ENCODE measurements around the gene NLRP6.
A peak's percentile ranks its signal among the peaks of the same experiment; 100 is the strongest.

Gene NLRP6

DNA sequence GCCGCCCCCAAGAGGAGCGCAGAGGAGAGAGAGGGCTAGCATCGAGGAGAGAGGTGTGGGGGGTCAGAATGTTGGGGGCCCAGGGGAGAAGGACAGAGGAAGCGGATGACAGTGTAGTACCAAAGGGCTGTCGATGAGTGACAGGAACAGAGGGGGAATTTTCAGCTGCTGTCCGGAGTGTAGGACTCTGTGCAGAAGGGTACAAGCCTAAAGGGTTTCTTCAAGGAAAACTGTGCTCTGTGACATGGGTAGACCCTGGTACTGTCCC lies 5.3 kb upstream of the NLRP6 start:
- Histone ChIP-seq H3K9me3 (replicated peaks; ENCODE audit: low read length) (no peaks in the 10 kb centered on the region), H3K27me3 (ENCODE audit: control insufficient read depth, insufficient read depth, low read length) (peaks cover 60% of the 10 kb centered on the region), H3K4me3 (ENCODE audit: low read length) (no peak overlapping the region), H3K36me3 (ENCODE audit: insufficient read depth, low read length) (no peaks in the 10 kb centered on the region), H3K9ac (ENCODE audit: low read depth, low read length) (no peak overlapping the region), H3K4me2 (ENCODE audit: low read length) (no peak overlapping the region), H3K4me1 (ENCODE audit: control insufficient read depth, insufficient read depth, low read length) (no peaks in the 10 kb centered on the region)

DNA sequence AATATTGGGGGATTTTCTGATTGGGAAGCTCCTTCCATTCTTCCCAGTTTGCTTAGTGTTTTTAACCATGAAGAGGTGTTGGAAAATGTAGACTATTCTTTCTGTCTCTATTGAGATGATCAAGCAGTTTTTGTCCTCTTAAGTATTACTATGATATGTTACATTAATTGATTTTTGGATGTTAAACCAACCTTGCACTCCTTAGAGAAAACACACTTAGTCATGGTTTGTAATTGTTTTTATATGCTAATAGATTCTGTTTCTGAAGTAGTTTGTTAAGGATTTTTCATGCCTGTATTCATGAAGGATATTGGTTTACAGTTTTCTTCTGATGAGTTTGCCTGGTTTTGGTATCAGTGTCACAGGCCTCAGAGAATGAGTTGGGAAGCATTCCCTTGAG lies 2.0 kb upstream of the NLRP6 start:
- peaks cover 76% of the 10 kb centered on the region for H3K27me3 ChIP-seq (ENCODE audit: control insufficient read depth, insufficient read depth, low read length)

DNA sequence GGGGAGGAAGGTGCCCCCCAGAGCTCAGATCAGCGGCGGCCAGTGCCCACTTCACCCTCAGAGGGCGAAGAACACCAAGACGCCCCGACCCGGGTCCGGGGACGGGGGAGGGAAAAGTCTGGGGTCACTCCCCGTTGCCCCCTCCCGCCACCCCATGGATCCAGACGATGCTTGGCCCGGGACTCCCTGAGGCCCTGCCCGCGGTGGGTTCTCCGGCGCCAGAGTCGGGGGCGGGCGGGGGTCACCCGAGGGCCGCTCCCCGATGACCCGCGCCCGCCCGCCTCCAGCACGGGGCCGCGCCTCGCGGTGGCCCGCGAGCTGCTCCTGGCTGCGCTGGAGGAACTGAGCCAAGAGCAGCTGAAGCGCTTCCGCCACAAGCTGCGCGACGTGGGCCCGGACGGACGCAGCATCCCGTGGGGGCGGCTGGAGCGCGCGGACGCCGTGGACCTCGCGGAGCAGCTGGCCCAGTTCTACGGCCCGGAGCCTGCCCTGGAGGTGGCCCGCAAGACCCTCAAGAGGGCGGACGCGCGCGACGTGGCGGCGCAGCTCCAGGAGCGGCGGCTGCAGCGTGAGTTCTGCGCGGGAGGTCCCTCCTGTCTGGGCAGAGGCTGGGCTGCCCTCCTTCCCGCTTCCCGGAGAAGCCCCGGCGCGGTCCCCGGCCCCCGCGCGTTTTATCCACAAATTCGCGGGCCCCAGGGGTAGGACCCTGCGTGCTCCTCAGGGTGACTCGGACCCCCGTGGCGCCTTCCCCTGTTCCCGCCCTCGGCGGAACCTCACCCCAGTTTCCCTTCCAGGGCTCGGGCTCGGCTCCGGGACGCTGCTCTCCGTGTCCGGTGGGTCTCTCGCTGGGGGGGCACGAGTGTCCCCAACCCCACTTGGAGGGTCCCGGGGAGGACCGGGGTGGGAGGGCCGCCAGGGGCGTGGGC lies 1.1 kb downstream of the NLRP6 start:
- H3K4me2 ChIP-seq (ENCODE audit: low read length), result no peak overlapping the region
- no peaks in the 10 kb centered on the region for H3K4me1 ChIP-seq (ENCODE audit: control insufficient read depth, insufficient read depth, low read length)
- H3K4me3 ChIP-seq (ENCODE audit: low read length), result no peak overlapping the region
- peaks cover 80% of the 10 kb centered on the region for H3K27me3 ChIP-seq (ENCODE audit: control insufficient read depth, insufficient read depth, low read length)
- H3K9ac ChIP-seq (ENCODE audit: low read depth, low read length), result no peak overlapping the region
- no peaks in the 10 kb centered on the region for H3K9me3 ChIP-seq (replicated peaks; ENCODE audit: low read length)
- H3K36me3 ChIP-seq (ENCODE audit: insufficient read depth, low read length), result no peaks in the 10 kb centered on the region

More for the DNA sequence above, 2.0 kb upstream of the NLRP6 start:
- no peak overlapping the region for H3K4me2 ChIP-seq (ENCODE audit: low read length)
- no peaks in the 10 kb centered on the region for H3K4me1 ChIP-seq (ENCODE audit: control insufficient read depth, insufficient read depth, low read length)
- no peak overlapping the region for H3K4me3 ChIP-seq (ENCODE audit: low read length)
- H3K9ac ChIP-seq (ENCODE audit: low read depth, low read length), result no peak overlapping the region
- no peaks in the 10 kb centered on the region for H3K9me3 ChIP-seq (replicated peaks; ENCODE audit: low read length)
- H3K36me3 ChIP-seq (ENCODE audit: insufficient read depth, low read length), result no peaks in the 10 kb centered on the region

DNA sequence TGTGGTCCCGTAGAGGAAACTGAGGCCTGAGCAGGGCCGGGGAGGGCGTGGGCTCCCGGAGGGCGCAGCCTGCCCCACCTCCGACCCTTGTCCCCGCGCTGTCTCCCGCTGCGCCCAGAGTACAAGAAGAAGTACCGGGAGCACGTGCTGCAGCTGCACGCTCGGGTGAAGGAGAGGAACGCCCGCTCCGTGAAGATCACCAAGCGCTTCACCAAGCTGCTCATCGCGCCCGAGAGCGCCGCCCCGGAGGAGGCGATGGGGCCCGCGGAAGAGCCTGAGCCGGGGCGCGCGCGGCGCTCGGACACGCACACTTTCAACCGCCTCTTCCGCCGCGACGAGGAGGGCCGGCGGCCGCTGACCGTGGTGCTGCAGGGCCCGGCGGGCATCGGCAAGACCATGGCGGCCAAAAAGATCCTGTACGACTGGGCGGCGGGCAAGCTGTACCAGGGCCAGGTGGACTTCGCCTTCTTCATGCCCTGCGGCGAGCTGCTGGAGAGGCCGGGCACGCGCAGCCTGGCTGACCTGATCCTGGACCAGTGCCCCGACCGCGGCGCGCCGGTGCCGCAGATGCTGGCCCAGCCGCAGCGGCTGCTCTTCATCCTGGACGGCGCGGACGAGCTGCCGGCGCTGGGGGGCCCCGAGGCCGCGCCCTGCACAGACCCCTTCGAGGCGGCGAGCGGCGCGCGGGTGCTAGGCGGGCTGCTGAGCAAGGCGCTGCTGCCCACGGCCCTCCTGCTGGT lies 1.9 kb downstream of the NLRP6 start:
- no peaks in the 10 kb centered on the region for H3K36me3 ChIP-seq (ENCODE audit: insufficient read depth, low read length)
- H3K4me3 ChIP-seq (ENCODE audit: low read length), result no peak overlapping the region
- no peaks in the 10 kb centered on the region for H3K9me3 ChIP-seq (replicated peaks; ENCODE audit: low read length)
- peak overlapping the region; percentile 52 for H3K4me2 ChIP-seq (ENCODE audit: low read length)
- no peak overlapping the region for H3K9ac ChIP-seq (ENCODE audit: low read depth, low read length)
- no peaks in the 10 kb centered on the region for H3K4me1 ChIP-seq (ENCODE audit: control insufficient read depth, insufficient read depth, low read length)
- peaks cover 73% of the 10 kb centered on the region for H3K27me3 ChIP-seq (ENCODE audit: control insufficient read depth, insufficient read depth, low read length)

DNA sequence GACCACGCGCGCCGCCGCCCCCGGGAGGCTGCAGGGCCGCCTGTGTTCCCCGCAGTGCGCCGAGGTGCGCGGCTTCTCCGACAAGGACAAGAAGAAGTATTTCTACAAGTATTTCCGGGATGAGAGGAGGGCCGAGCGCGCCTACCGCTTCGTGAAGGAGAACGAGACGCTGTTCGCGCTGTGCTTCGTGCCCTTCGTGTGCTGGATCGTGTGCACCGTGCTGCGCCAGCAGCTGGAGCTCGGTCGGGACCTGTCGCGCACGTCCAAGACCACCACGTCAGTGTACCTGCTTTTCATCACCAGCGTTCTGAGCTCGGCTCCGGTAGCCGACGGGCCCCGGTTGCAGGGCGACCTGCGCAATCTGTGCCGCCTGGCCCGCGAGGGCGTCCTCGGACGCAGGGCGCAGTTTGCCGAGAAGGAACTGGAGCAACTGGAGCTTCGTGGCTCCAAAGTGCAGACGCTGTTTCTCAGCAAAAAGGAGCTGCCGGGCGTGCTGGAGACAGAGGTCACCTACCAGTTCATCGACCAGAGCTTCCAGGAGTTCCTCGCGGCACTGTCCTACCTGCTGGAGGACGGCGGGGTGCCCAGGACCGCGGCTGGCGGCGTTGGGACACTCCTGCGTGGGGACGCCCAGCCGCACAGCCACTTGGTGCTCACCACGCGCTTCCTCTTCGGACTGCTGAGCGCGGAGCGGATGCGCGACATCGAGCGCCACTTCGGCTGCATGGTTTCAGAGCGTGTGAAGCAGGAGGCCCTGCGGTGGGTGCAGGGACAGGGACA lies 2.7 kb downstream of the NLRP6 start:
- no peak overlapping the region for H3K9ac ChIP-seq (ENCODE audit: low read depth, low read length)
- H3K4me1 ChIP-seq (ENCODE audit: control insufficient read depth, insufficient read depth, low read length), result no peaks in the 10 kb centered on the region
- no peak overlapping the region for H3K4me3 ChIP-seq (ENCODE audit: low read length)
- H3K9me3 ChIP-seq (replicated peaks; ENCODE audit: low read length), result no peaks in the 10 kb centered on the region
- H3K4me2 ChIP-seq (ENCODE audit: low read length), result no peak overlapping the region
- H3K36me3 ChIP-seq (ENCODE audit: insufficient read depth, low read length), result no peaks in the 10 kb centered on the region
- H3K27me3 ChIP-seq (ENCODE audit: control insufficient read depth, insufficient read depth, low read length), result peaks cover 68% of the 10 kb centered on the region

DNA sequence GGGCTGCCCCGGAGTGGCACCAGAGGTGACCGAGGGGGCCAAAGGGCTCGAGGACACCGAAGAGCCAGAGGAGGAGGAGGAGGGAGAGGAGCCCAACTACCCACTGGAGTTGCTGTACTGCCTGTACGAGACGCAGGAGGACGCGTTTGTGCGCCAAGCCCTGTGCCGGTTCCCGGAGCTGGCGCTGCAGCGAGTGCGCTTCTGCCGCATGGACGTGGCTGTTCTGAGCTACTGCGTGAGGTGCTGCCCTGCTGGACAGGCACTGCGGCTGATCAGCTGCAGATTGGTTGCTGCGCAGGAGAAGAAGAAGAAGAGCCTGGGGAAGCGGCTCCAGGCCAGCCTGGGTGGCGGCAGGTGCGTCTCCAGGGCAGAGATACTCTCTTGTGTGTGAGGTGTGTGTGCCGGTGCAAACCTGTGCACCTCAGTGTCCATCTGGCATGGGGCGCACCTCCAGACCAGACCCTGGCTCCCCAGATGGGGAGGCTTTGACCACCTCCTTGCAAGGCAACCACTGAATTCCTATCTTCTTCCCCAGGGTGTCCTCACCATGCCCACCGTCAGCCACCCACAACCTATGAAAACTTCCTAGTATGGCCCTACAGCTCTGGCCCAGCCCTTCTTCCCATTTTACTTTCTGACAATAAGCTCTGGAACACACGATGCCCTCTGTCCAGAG lies 3.4 kb downstream of the NLRP6 start:
- no peak overlapping the region for H3K4me2 ChIP-seq (ENCODE audit: low read length)
- no peaks in the 10 kb centered on the region for H3K36me3 ChIP-seq (ENCODE audit: insufficient read depth, low read length)
- no peak overlapping the region for H3K4me3 ChIP-seq (ENCODE audit: low read length)
- no peaks in the 10 kb centered on the region for H3K9me3 ChIP-seq (replicated peaks; ENCODE audit: low read length)
- no peaks in the 10 kb centered on the region for H3K4me1 ChIP-seq (ENCODE audit: control insufficient read depth, insufficient read depth, low read length)
- H3K9ac ChIP-seq (ENCODE audit: low read depth, low read length), result no peak overlapping the region
- peaks cover 67% of the 10 kb centered on the region for H3K27me3 ChIP-seq (ENCODE audit: control insufficient read depth, insufficient read depth, low read length)

DNA sequence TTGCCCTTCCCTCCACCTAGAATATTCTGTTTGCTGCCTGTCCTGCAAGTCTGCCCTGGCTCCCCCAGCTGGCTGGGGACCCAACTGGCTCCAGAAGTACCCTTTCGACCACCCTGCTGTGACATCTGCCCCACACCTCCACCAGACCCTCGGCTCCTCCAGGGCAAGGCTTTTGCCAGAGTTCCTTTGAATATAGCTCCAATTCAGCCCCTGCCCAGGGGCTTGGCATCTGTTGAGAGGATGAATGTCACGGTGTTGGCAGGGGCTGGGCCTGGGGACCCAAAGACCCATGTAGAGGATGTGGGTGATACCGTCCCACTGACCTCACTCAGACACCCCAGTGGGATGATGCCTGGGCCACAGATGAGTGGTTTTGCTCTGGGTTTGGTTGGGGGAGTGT lies 4.0 kb downstream of the NLRP6 start:
- peaks cover 65% of the 10 kb centered on the region for H3K27me3 ChIP-seq (ENCODE audit: control insufficient read depth, insufficient read depth, low read length)
- H3K4me1 ChIP-seq (ENCODE audit: control insufficient read depth, insufficient read depth, low read length), result no peaks in the 10 kb centered on the region
- H3K9me3 ChIP-seq (replicated peaks; ENCODE audit: low read length), result no peaks in the 10 kb centered on the region
- no peak overlapping the region for H3K4me3 ChIP-seq (ENCODE audit: low read length)
- no peak overlapping the region for H3K9ac ChIP-seq (ENCODE audit: low read depth, low read length)
- no peak overlapping the region for H3K4me2 ChIP-seq (ENCODE audit: low read length)
- H3K36me3 ChIP-seq (ENCODE audit: insufficient read depth, low read length), result no peaks in the 10 kb centered on the region

DNA sequence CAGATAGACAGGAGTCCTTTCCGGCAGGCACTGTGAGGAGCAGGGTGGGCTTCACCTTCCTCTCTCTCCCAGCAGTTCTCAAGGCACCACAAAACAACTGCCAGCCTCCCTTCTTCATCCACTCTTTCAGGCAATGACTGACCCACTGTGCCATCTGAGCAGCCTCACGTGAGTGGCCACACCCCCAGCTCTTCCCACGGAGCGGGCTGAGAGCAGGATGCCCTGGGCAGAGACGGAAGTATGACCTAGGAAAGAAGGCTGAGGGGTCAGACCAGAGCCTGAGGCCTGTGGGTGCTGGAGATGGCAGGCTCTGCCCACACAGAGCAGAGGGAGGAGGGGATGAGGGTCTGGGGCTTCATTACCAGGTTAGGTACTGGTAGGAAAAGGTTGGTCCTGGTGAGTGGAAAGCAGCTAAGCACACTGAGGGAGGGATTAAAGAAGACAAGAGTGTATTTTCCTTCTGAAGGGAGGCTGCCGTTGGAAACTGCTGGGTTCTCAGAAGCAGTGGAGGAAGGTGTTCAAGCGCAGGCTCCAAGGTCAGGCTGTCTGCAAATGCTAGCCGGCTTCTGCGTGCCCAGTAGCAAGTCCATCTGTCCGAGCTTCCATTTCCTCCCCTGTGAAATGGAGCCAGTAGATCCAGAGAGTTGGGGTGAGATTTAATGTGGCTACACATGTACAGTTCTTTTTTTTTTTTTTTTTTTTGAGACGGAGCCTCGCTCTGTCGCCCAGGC lies 4.6 kb downstream of the NLRP6 start:
- Histone ChIP-seq H3K9me3 (replicated peaks; ENCODE audit: low read length) (no peaks in the 10 kb centered on the region), H3K4me1 (ENCODE audit: control insufficient read depth, insufficient read depth, low read length) (no peaks in the 10 kb centered on the region), H3K27me3 (ENCODE audit: control insufficient read depth, insufficient read depth, low read length) (peaks cover 67% of the 10 kb centered on the region), H3K4me2 (ENCODE audit: low read length) (no peak overlapping the region), H3K36me3 (ENCODE audit: insufficient read depth, low read length) (no peaks in the 10 kb centered on the region), H3K4me3 (ENCODE audit: low read length) (no peak overlapping the region), H3K9ac (ENCODE audit: low read depth, low read length) (no peak overlapping the region)

DNA sequence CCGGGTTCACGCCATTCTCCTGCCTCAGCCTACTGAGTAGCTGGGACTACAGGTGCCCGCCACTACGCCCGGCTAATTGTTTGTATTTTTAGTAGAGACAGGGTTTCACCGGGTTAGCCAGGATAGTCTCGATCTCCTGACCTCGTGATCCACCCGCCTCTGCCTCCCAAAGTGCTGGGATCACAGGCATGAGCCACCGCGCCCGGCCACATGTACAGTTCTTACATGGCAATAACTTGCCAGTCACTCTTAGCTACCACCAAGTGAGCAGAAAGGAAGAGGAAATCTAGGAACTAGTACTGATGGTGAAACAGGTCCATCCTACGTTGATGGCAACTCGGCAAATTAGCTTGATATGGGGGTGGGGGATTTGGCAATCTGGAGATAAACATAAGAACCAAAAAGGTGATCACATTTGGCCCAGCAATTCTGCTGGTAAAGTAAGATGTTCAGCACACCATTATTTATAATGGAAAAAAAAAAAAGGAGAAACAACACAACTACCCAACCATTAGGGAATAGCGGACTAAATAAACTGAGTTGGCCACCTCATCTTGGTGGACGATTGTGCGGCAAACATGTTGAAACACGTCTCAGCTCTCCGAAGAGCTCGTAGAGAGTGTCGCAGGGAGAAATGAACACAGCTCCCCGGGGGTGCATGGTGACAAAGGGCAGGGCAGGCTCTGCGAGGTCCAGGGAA lies 5.3 kb downstream of the NLRP6 start:
- Histone ChIP-seq H3K9ac (ENCODE audit: low read depth, low read length) (no peak overlapping the region), H3K4me1 (ENCODE audit: control insufficient read depth, insufficient read depth, low read length) (peaks cover 6% of the 10 kb centered on the region), H3K4me2 (ENCODE audit: low read length) (no peak overlapping the region), H3K9me3 (replicated peaks; ENCODE audit: low read length) (no peaks in the 10 kb centered on the region), H3K27me3 (ENCODE audit: control insufficient read depth, insufficient read depth, low read length) (peaks cover 67% of the 10 kb centered on the region), H3K4me3 (ENCODE audit: low read length) (no peak overlapping the region), H3K36me3 (ENCODE audit: insufficient read depth, low read length) (no peaks in the 10 kb centered on the region)

All from skeletal muscle satellite cell (primary cell).